DND-41 (cell line): Measurements from ENCODE around the gene TMEM163.

Source experiments
- CTCF ChIP-seq: IDR thresholded peaks from 2 replicates; pipeline ENCODE4 v1.5.1; 2012; ENCODE audit warnings: borderline replicate concordance, low read length, moderate library complexity, mild to moderate bottlenecking; ENCODE audit not compliant: poor library complexity, severe bottlenecking; ENCODE audit errors: extremely low read depth
- EZH2 ChIP-seq: IDR thresholded peaks from 3 replicates; pipeline ENCODE4 v1.6.1; 2012; ENCODE audit warnings: borderline replicate concordance, low read depth, mild to moderate bottlenecking, moderate library complexity, low read length, inconsistent platforms; ENCODE audit not compliant: severe bottlenecking

GRCh38 chr2:134489732-134490384, 228.9 kb downstream of the TMEM163 start:
- no peak for TF ChIP-seq CTCF
- no peak for TF ChIP-seq EZH2
